Measurements from ENCODE around the gene SASH1.
"Not testable (repeated sequence)": the region's sequence is repeated elsewhere in the genome, so short reads cannot be mapped to it uniquely, and the experiment has no call there.

SASH1 gene

DNA sequence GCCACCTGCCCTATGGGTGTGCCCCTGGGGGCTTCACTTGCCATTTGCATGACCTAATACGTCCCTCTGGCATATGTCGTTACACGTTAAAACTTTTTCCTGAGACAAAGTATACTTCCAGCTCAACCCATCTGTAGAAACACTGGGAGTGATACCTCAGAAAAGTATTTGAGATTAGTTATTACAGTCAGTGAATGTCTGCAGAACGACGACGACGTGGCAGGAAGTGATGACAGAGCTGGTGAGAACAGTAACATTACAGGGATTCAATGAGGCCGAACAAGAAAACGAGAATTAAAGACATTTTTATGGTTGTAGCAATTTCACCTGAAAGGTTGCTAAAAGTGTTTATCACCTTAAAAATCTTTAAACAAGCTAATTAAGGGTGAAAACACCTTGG is 40.2 kb downstream of the SASH1 start:
- DNase-seq: no peak
- no peaks in the 10 kb centered on the region for H3K4me1 ChIP-seq (ENCODE audit: control insufficient read depth, insufficient read depth, low read length, poor library complexity, severe bottlenecking)
- H3K27ac ChIP-seq (ENCODE audit: insufficient read depth, low read length, poor library complexity, severe bottlenecking): no peak overlapping the region
- H3K9me3 ChIP-seq (ENCODE audit: control insufficient read depth, low read length): no peaks in the 10 kb centered on the region
- no peak overlapping the region for H3K4me3 ChIP-seq (ENCODE audit: insufficient read depth, low read depth, low read length, poor library complexity, severe bottlenecking)
- H3K27me3 ChIP-seq (replicated peaks; ENCODE audit: control insufficient read depth, insufficient read depth, low read length, poor library complexity, severe bottlenecking): no peaks in the 10 kb centered on the region
- no peaks in the 10 kb centered on the region for H3K36me3 ChIP-seq (ENCODE audit: control insufficient read depth, insufficient read depth, low read length)

DNA sequence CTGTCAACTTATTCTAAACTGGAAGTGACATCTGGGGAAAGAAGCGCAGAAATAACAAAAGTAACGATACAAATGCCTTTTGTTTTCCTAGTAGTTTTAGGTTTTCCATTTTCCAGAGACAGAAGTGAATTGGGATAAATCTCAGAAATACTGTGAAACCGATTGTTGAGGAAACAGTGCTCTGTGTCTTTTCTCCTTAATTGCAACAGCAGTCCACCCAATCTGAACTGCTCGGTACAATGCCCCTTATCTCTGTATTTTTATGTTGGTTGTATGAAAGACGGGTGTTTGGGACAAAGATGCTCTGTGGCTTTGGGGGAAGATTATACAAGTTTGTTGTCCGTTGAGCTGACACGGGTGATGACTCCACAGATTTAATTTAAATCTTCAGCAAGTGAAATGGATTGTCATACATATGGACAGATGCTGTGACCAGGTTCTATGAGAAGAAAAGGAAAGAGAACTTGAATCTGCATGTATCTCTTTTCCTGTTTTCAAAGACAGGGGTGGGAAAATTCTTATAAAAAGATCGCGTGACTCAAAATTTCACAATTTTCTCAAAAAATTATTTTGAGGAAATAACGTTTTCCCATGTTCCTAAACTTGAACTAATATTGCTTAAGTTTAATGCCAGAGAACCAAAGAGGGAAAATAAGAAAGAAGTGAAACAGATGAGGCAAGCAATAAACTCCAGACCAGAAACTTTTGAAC is 41.2 kb downstream of the SASH1 start:
- no peak overlapping the region for H3K4me3 ChIP-seq (ENCODE audit: insufficient read depth, low read depth, low read length, poor library complexity, severe bottlenecking)

DNA sequence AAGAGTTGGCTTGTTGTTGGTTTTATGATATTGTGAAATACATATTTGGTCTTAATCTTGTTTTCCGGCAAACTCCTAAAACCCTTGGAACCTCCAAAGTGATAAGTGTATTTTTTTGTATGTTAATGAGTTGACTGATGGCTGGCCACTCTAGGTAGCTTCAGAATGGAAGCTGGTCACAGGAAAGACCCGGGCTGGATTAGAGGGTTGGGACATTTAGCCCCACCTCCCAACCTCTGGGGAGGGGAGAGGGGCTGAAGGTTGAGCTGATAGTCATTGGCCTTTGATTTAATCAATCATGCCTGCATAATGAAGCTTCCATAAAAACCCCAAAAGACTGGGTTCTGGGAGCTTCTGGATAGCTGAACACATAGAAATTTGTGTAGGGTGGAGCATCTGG is 42.7 kb downstream of the SASH1 start:
- H3K9me3 ChIP-seq (ENCODE audit: control insufficient read depth, low read length): no peaks in the 10 kb centered on the region
- H3K36me3 ChIP-seq (ENCODE audit: control insufficient read depth, insufficient read depth, low read length): no peaks in the 10 kb centered on the region
- no peak overlapping the region for H3K27ac ChIP-seq (ENCODE audit: insufficient read depth, low read length, poor library complexity, severe bottlenecking)
- no peak overlapping the region for H3K4me3 ChIP-seq (ENCODE audit: insufficient read depth, low read depth, low read length, poor library complexity, severe bottlenecking)
- no peaks in the 10 kb centered on the region for H3K27me3 ChIP-seq (replicated peaks; ENCODE audit: control insufficient read depth, insufficient read depth, low read length, poor library complexity, severe bottlenecking)
- H3K4me1 ChIP-seq (ENCODE audit: control insufficient read depth, insufficient read depth, low read length, poor library complexity, severe bottlenecking): no peaks in the 10 kb centered on the region
- DNase-seq: no peak

More for the DNA sequence above, 41.2 kb downstream of the SASH1 start:
- Histone ChIP-seq H3K27me3 (replicated peaks; ENCODE audit: control insufficient read depth, insufficient read depth, low read length, poor library complexity, severe bottlenecking) (no peaks in the 10 kb centered on the region), H3K36me3 (ENCODE audit: control insufficient read depth, insufficient read depth, low read length) (no peaks in the 10 kb centered on the region), H3K27ac (ENCODE audit: insufficient read depth, low read length, poor library complexity, severe bottlenecking) (no peak overlapping the region), H3K4me1 (ENCODE audit: control insufficient read depth, insufficient read depth, low read length, poor library complexity, severe bottlenecking) (no peaks in the 10 kb centered on the region), H3K9me3 (ENCODE audit: control insufficient read depth, low read length) (no peaks in the 10 kb centered on the region)
- no peak for DNase-seq

GRCh38 chr6:148388521-148388920 is 45.9 kb downstream of the SASH1 start:
- H3K4me3 ChIP-seq (ENCODE audit: insufficient read depth, low read depth, low read length, poor library complexity, severe bottlenecking): no peak overlapping the region
- H3K4me1 ChIP-seq (ENCODE audit: control insufficient read depth, insufficient read depth, low read length, poor library complexity, severe bottlenecking): no peaks in the 10 kb centered on the region
- no peaks in the 10 kb centered on the region for H3K27me3 ChIP-seq (replicated peaks; ENCODE audit: control insufficient read depth, insufficient read depth, low read length, poor library complexity, severe bottlenecking)

GRCh38 chr6:148389086-148389485 is 46.4 kb downstream of the SASH1 start:
- no peak for DNase-seq
- Histone ChIP-seq H3K36me3 (ENCODE audit: control insufficient read depth, insufficient read depth, low read length) (no peaks in the 10 kb centered on the region), H3K4me3 (ENCODE audit: insufficient read depth, low read depth, low read length, poor library complexity, severe bottlenecking) (no peak overlapping the region), H3K4me1 (ENCODE audit: control insufficient read depth, insufficient read depth, low read length, poor library complexity, severe bottlenecking) (no peaks in the 10 kb centered on the region), H3K27ac (ENCODE audit: insufficient read depth, low read length, poor library complexity, severe bottlenecking) (no peak overlapping the region), H3K27me3 (replicated peaks; ENCODE audit: control insufficient read depth, insufficient read depth, low read length, poor library complexity, severe bottlenecking) (no peaks in the 10 kb centered on the region), H3K9me3 (ENCODE audit: control insufficient read depth, low read length) (no peaks in the 10 kb centered on the region)

More at GRCh38 chr6:148388521-148388920, 45.9 kb downstream of the SASH1 start:
- H3K36me3 ChIP-seq (ENCODE audit: control insufficient read depth, insufficient read depth, low read length): no peaks in the 10 kb centered on the region
- H3K9me3 ChIP-seq (ENCODE audit: control insufficient read depth, low read length): no peaks in the 10 kb centered on the region
- H3K27ac ChIP-seq (ENCODE audit: insufficient read depth, low read length, poor library complexity, severe bottlenecking): no peak overlapping the region
- DNase-seq: no peak

DNA sequence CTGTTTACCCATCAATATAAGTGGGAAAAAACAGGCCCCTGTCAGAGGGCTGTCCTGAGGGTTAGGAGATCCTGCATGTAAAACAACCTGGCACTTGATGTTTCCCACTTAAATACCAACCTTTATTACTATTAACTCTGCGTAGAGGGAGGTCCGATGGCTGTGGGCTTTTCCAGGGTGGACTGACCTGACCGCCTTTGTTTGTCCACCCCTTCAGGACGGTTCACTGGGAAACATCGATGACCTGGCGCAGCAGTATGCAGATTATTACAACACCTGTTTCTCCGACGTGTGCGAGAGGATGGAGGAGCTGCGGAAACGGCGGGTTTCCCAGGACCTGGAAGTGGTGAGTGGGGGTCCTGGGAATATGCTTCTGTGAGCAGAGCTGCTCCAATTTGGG is 47.3 kb downstream of the SASH1 start:
- no peaks in the 10 kb centered on the region for H3K9me3 ChIP-seq (ENCODE audit: control insufficient read depth, low read length)
- no peak for DNase-seq
- no peaks in the 10 kb centered on the region for H3K27me3 ChIP-seq (replicated peaks; ENCODE audit: control insufficient read depth, insufficient read depth, low read length, poor library complexity, severe bottlenecking)
- H3K27ac ChIP-seq (ENCODE audit: insufficient read depth, low read length, poor library complexity, severe bottlenecking): no peak overlapping the region
- H3K4me1 ChIP-seq (ENCODE audit: control insufficient read depth, insufficient read depth, low read length, poor library complexity, severe bottlenecking): no peaks in the 10 kb centered on the region
- H3K4me3 ChIP-seq (ENCODE audit: insufficient read depth, low read depth, low read length, poor library complexity, severe bottlenecking): no peak overlapping the region
- no peaks in the 10 kb centered on the region for H3K36me3 ChIP-seq (ENCODE audit: control insufficient read depth, insufficient read depth, low read length)

- H3K27ac ChIP-seq (ENCODE audit: insufficient read depth, low read length, poor library complexity, severe bottlenecking); H3K4me3 ChIP-seq (ENCODE audit: insufficient read depth, low read depth, low read length, poor library complexity, severe bottlenecking); H3K27me3 ChIP-seq (replicated peaks; ENCODE audit: control insufficient read depth, insufficient read depth, low read length, poor library complexity, severe bottlenecking); H3K4me1 ChIP-seq (ENCODE audit: control insufficient read depth, insufficient read depth, low read length, poor library complexity, severe bottlenecking); H3K9me3 ChIP-seq (ENCODE audit: control insufficient read depth, low read length); DNase-seq; H3K36me3 ChIP-seq (ENCODE audit: control insufficient read depth, insufficient read depth, low read length): not testable (repeated sequence)
Measured at GRCh38 chr6:148392127-148392526, 49.5 kb downstream of the SASH1 start.

- Histone ChIP-seq H3K4me1 (ENCODE audit: control insufficient read depth, insufficient read depth, low read length, poor library complexity, severe bottlenecking) (no peaks in the 10 kb centered on the region), H3K9me3 (ENCODE audit: control insufficient read depth, low read length) (no peaks in the 10 kb centered on the region), H3K4me3 (ENCODE audit: insufficient read depth, low read depth, low read length, poor library complexity, severe bottlenecking) (no peak overlapping the region), H3K36me3 (ENCODE audit: control insufficient read depth, insufficient read depth, low read length) (no peaks in the 10 kb centered on the region), H3K27ac (ENCODE audit: insufficient read depth, low read length, poor library complexity, severe bottlenecking) (no peak overlapping the region), H3K27me3 (replicated peaks; ENCODE audit: control insufficient read depth, insufficient read depth, low read length, poor library complexity, severe bottlenecking) (no peaks in the 10 kb centered on the region)
- DNase-seq: no peak
Measured at GRCh38 chr6:148392671-148393070, 50.0 kb downstream of the SASH1 start.

- Histone ChIP-seq H3K4me1 (ENCODE audit: control insufficient read depth, insufficient read depth, low read length, poor library complexity, severe bottlenecking) (no peaks in the 10 kb centered on the region), H3K36me3 (ENCODE audit: control insufficient read depth, insufficient read depth, low read length) (no peaks in the 10 kb centered on the region), H3K27me3 (replicated peaks; ENCODE audit: control insufficient read depth, insufficient read depth, low read length, poor library complexity, severe bottlenecking) (peaks cover 3% of the 10 kb centered on the region), H3K27ac (ENCODE audit: insufficient read depth, low read length, poor library complexity, severe bottlenecking) (no peak overlapping the region), H3K4me3 (ENCODE audit: insufficient read depth, low read depth, low read length, poor library complexity, severe bottlenecking) (no peak overlapping the region), H3K9me3 (ENCODE audit: control insufficient read depth, low read length) (no peaks in the 10 kb centered on the region)
- no peak for DNase-seq
Measured at GRCh38 chr6:148395583-148396101, 53.0 kb downstream of the SASH1 start.

- DNase-seq: no peak
- Histone ChIP-seq H3K4me3 (ENCODE audit: insufficient read depth, low read depth, low read length, poor library complexity, severe bottlenecking) (no peak overlapping the region), H3K4me1 (ENCODE audit: control insufficient read depth, insufficient read depth, low read length, poor library complexity, severe bottlenecking) (no peaks in the 10 kb centered on the region), H3K36me3 (ENCODE audit: control insufficient read depth, insufficient read depth, low read length) (no peaks in the 10 kb centered on the region), H3K27ac (ENCODE audit: insufficient read depth, low read length, poor library complexity, severe bottlenecking) (no peak overlapping the region), H3K27me3 (replicated peaks; ENCODE audit: control insufficient read depth, insufficient read depth, low read length, poor library complexity, severe bottlenecking) (peaks cover 3% of the 10 kb centered on the region), H3K9me3 (ENCODE audit: control insufficient read depth, low read length) (no peaks in the 10 kb centered on the region)
Measured at GRCh38 chr6:148396411-148396810, 53.8 kb downstream of the SASH1 start.
